HG02981 (cell line): ENCODE data around the gene FLNC.

ENCODE experiments used
- ATAC-seq: cut with Tn5 transposase; IDR thresholded peaks from one replicate; pipeline ENCODE4 v1.9.1; 2021; ENCODE audit warnings: mild to moderate bottlenecking, moderate library complexity; ENCODE audit not compliant: unreplicated experiment

FLNC gene

GRCh38 chr7:128875523-128875948 lies 45.3 kb downstream of the FLNC start:
- no peak for ATAC-seq

GRCh38 chr7:128876127-128876526 lies 45.9 kb downstream of the FLNC start:
- no peak for ATAC-seq

- ATAC-seq, result no peak
Observed at GRCh38 chr7:128876586-128876977, 46.4 kb downstream of the FLNC start.

GRCh38 chr7:128876978-128877755 lies 47.0 kb downstream of the FLNC start:
- ATAC-seq, result no peak

GRCh38 chr7:128877756-128878120 lies 47.5 kb downstream of the FLNC start:
- ATAC-seq, result no peak

- ATAC-seq, result no peak
Observed at GRCh38 chr7:128878226-128879105, 48.3 kb downstream of the FLNC start.

GRCh38 chr7:128879461-128879938 lies 49.3 kb downstream of the FLNC start:
- ATAC-seq, result no peak

GRCh38 chr7:128879939-128880746 lies 49.9 kb downstream of the FLNC start:
- no peak for ATAC-seq

- no peak for ATAC-seq
Observed at GRCh38 chr7:128880791-128881457, 50.7 kb downstream of the FLNC start.

- no peak for ATAC-seq
Observed at GRCh38 chr7:128881458-128882125, 51.4 kb downstream of the FLNC start.

GRCh38 chr7:128882134-128882533 lies 51.9 kb downstream of the FLNC start:
- no peak for ATAC-seq

- ATAC-seq, result peak; percentile 47
Observed at GRCh38 chr7:128883622-128884448, 53.6 kb downstream of the FLNC start.

- ATAC-seq, result no peak
Observed at GRCh38 chr7:128884561-128885369, 54.6 kb downstream of the FLNC start.

GRCh38 chr7:128885370-128886187 lies 55.4 kb downstream of the FLNC start:
- ATAC-seq, result no peak

GRCh38 chr7:128886391-128887168 lies 56.4 kb downstream of the FLNC start:
- no peak for ATAC-seq

GRCh38 chr7:128887169-128888038 lies 57.2 kb downstream of the FLNC start:
- ATAC-seq, result no peak
